AG04449 (cell line): ENCODE measurements around the gene RBM48.

Experiments used
- CTCF ChIA-PET: fragments of 350-600 bp; formaldehyde crosslinking; extraction: SDS; loops from one replicate; lab custom pipeline; 2021; ENCODE audit warnings: antibody characterized with exemption; lab: Yijun Ruan, JAX
- POLR2A ChIA-PET: fragments of 400-600, 350-600 bp; formaldehyde crosslinking; extraction: SDS; loops from one replicate; lab custom pipeline; 2020; ENCODE audit warnings: antibody characterized with exemption, inconsistent platforms; lab: Yijun Ruan, JAX
- DNase-seq: peaks from one replicate; pipeline ENCODE4 v3.0.0-alpha.2; 2010; ENCODE audit warnings: low read depth, low spot score
- H3K4me3 ChIP-seq: 2 replicates; pipeline ENCODE4 v1.5.1; 2011; ENCODE audit warnings: low read depth, mild to moderate bottlenecking, control low read depth, low read length
- CTCF ChIP-seq: IDR thresholded peaks from one replicate; pipeline ENCODE4 v1.5.1; 2011; ENCODE audit warnings: mild to moderate bottlenecking, moderate library complexity, low read length, control low read depth, inconsistent platforms; ENCODE audit not compliant: insufficient read depth; ENCODE audit errors: missing control alignments

Gene RBM48

GRCh38 chr7:92576296-92576695, 47.7 kb downstream of the RBM48 start:
- ChIA-PET POLR2A (no interaction called here), CTCF (interaction anchor here (0.8 kb wide), 1 partner anchor 14 kb away, joined by 5 read pairs; the partner anchor contains the start of gene FAM133B)
- no peak overlapping the region for H3K4me3 ChIP-seq
- TF ChIP-seq CTCF: no peak
- no peak for DNase-seq

GRCh38 chr7:92582948-92583347, 54.4 kb downstream of the RBM48 start:
- POLR2A ChIA-PET: no interaction called here
- CTCF ChIA-PET: interaction anchor here (6.9 kb wide), 1 partner anchor 8 kb away, joined by 41 read pairs; the partner anchor contains the start of gene FAM133B
- no peak overlapping the region for H3K4me3 ChIP-seq
- TF ChIP-seq CTCF: no peak
- no peak for DNase-seq

GRCh38 chr7:92584953-92585352, 56.4 kb downstream of the RBM48 start:
- no peak for DNase-seq
- ChIA-PET POLR2A (no interaction called here), CTCF (interaction anchor here (0.7 to 1.4 kb wide), 2 partner anchors 21 to 56 kb away, joined by 3 to 4 read pairs; partner anchors contain the start of genes PEX1 and RBM48)
- TF ChIP-seq CTCF: no peak
- no peak overlapping the region for H3K4me3 ChIP-seq

- H3K4me3 ChIP-seq: no peak overlapping the region
- no peak for DNase-seq
- ChIA-PET POLR2A (no interaction called here), CTCF (interaction anchor here (1.3 to 1.4 kb wide), 2 partner anchors 12 to 58 kb away, joined by 4 read pairs; partner anchors contain the start of genes PEX1 and RBM48)
- no peak for TF ChIP-seq CTCF
Measured at GRCh38 chr7:92586403-92586802, 57.8 kb downstream of the RBM48 start.

DNA sequence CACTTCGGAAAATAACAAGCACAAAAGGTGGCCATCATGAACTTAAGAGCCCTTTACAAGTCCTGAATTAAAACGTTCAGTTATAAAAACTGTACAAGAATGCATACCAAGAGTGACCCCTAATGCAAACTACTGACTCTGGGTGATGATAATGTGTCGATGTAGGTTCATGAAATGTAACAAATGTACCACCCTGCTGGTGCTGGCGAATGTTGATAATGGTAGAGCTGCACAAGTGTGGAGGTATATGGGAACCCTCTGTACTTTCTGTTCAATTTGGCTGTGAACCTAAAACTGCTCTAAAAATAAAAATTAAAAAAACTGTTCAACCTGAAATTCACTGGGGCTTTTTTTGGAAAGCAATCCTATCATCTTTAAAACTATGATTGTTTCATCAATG, 58.2 kb downstream of the RBM48 start:
- ChIA-PET CTCF (interaction anchor here (1.3 kb wide), 1 partner anchor 12 kb away, joined by 4 read pairs; no protein-coding TSS in a partner anchor), POLR2A (no interaction called here)
- no peak overlapping the region for H3K4me3 ChIP-seq
- TF ChIP-seq CTCF: no peak
- no peak for DNase-seq
